Measurements from ENCODE around the gene TRPM2. TPM values are rescaled to one million over a fixed set of nuclear protein-coding genes. Genes with fewer than 3 reads are reported as not detected.

Gene TRPM2
- total RNA-seq, 4 donors from 2014 or later: 0.29 to 3.1 (median 1.8) TPM

DNA sequence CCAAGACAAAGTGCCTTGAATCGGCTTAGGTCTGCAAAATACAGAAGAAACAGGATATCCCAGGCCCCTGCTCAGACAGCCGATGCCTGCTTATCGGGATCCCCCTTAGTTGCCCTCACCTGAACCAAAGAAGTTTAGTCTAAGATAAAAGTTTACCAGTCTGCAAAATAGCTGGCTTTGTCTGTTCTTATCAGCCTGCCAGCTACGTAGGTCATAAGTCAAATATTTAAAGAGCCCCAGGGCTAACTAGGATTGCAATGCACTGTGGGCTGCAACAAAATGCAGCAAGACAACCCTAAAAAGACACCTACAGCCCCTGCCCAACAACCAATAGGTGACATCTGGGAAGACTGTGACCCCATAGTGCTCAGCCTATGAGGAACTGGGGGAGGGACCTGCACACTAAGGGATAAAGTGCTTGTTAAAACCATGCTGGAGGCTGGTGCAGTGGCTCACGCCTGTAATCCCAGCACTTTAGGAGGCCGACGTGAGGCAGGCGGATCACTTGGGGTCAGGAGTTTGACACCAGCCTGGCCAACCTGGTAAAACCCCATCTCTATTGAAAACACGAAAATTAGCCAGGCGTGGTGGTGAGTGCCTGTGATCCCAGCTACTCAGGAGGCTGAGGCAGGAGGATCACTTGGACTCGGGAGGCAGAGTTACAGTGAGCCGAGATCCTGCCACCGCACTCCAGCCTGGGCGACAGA, 129.3 kb downstream of the TRPM2 start:
- H3K36me3 ChIP-seq: no peaks in the 10 kb centered on the region
- no peaks in the 10 kb centered on the region for H3K4me1 ChIP-seq
- H3K27ac ChIP-seq: no peak overlapping the region
- intact Hi-C loops (cut with DNase I; ENCODE audit: low total_unique reads): no loop called here
- H3K9me3 ChIP-seq: no peaks in the 10 kb centered on the region
- no peak for TF ChIP-seq POLR2A (IDR thresholded peaks at IDR 0.05)
- TF ChIP-seq, protein P1, sequence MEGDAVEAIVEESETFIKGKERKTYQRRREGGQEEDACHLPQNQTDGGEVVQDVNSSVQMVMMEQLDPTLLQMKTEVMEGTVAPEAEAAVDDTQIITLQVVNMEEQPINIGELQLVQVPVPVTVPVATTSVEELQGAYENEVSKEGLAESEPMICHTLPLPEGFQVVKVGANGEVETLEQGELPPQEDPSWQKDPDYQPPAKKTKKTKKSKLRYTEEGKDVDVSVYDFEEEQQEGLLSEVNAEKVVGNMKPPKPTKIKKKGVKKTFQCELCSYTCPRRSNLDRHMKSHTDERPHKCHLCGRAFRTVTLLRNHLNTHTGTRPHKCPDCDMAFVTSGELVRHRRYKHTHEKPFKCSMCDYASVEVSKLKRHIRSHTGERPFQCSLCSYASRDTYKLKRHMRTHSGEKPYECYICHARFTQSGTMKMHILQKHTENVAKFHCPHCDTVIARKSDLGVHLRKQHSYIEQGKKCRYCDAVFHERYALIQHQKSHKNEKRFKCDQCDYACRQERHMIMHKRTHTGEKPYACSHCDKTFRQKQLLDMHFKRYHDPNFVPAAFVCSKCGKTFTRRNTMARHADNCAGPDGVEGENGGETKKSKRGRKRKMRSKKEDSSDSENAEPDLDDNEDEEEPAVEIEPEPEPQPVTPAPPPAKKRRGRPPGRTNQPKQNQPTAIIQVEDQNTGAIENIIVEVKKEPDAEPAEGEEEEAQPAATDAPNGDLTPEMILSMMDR (IDR thresholded peaks at IDR 0.05): no peak
- H3K4me3 ChIP-seq: no peak overlapping the region
- no peaks in the 10 kb centered on the region for H3K27me3 ChIP-seq
- no peak for DNase-seq

DNA sequence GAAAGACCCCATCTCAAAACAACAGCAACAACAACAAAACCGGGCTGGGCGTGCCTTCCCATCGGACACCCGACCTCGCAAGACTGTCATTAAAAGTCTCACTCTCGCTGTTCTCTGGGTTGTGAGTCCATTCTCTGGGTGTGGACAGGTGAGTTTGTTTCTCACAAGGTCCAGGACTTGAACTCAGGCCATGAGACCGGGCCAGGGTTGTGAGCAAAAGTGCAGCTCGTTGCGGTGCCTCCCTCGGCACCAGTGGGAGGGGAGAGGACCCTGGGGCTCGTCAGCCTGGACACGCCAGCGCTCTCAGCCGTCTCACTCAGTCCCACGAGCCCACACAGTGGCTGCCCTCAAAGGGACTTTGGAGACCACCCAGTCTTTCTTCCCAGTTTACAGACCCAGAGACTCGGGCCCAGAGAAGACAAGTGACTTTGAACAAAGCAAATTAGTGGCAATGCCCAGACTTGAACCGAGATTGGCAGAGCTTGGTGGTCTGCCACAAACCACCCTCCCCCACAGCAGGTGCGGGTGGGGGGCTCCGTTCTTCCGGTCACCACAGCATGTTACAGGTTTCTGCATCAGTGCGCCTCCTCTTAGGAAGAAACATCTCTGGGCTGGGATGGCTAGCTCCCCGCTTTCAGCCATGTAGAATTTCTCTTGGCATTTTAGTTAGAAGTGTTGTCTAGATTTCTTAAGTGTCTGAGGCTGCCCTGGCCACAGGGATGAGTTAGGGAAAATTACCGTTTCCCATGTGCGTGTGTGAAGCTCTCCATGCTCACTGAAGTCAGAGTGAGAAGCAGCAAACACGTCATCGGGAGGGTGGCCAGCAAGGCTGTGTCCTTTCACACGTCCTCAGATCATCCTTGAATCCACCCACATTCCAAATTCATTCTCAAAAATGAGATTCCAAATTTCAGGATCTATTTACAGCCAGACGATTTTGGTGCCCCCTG, 130.1 kb downstream of the TRPM2 start:
- intact Hi-C loops (cut with DNase I; ENCODE audit: low total_unique reads): no loop called here
- no peak overlapping the region for H3K4me3 ChIP-seq
- no peaks in the 10 kb centered on the region for H3K9me3 ChIP-seq
- no peaks in the 10 kb centered on the region for H3K4me1 ChIP-seq
- TF ChIP-seq, protein P1 (IDR thresholded peaks at IDR 0.05): no peak
- TF ChIP-seq POLR2A (IDR thresholded peaks at IDR 0.05): no peak
- H3K27me3 ChIP-seq: no peaks in the 10 kb centered on the region
- no peak overlapping the region for H3K27ac ChIP-seq
- no peaks in the 10 kb centered on the region for H3K36me3 ChIP-seq
- no peak for DNase-seq

DNA sequence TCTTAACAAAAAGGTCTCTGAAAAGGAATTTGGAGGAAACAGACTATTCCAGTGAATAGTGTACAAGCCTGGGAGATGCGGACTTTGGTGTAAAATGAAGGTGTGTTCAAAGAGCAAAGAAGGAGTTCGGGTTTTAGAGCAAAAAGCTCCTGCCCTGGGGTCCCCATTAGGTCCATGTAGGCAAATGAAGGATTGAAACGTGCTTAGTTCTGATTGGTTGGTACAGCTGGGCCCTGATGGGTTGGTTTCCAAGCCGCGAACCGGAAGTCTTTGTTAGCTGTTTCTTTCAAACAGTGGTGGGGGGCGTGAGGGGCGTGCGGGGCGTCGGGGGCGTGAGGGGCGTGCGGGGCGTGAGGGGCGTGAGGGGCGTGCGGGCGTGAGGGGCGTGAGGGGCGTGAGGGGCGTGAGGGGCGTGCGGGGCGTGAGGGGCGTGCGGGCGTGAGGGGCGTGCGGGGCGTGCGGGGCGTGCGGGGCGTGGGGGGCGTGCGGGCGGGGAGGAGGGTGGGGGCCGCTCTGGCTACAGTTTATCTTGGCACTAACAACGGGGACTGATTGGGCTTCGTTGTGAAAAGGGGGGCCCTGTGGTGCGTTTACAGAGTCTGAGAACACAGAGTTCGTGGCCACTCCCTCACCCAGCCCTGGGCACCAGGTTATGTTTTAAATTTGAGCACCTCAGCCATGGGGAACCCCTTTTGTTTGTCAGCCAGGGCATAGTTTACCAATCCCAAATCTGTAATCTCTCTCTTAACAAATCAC, 131.3 kb downstream of the TRPM2 start:
- no peak for TF ChIP-seq POLR2A (IDR thresholded peaks at IDR 0.05)
- TF ChIP-seq, protein P1 (IDR thresholded peaks at IDR 0.05): no peak
- Histone ChIP-seq H3K27ac (no peak overlapping the region), H3K9me3 (no peaks in the 10 kb centered on the region), H3K27me3 (no peaks in the 10 kb centered on the region), H3K4me3 (no peak overlapping the region), H3K36me3 (no peaks in the 10 kb centered on the region), H3K4me1 (no peaks in the 10 kb centered on the region)
- DNase-seq: no peak
- intact Hi-C loops (cut with DNase I; ENCODE audit: low total_unique reads): no loop called here

DNA sequence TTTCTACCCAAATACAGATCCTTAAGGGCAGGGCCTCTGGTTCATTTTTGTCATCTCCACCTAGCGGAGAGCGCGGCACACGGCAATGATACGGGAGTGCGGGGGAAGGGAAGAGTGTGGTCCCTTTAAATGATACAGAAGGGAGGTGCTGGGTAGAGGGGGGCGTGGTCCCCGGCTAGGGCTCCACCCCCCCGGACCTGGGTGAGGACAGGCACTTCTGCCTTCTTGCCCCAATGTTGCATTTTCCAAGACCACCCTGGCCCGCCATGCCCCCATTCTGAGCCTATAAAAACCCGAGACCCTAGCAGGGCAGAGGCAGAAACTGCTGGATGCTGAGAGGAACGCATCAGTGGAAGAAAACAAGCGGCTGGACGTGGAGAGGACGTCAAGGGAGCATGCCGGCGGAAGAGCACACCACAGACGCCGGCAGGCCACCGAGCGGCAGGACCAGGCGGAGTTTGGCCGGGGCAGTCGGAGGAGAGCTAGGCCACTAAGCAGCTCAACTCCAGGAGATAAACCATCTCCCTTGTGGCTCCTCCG, 131.9 kb downstream of the TRPM2 start:
- peak in 1 of 2 donors; percentile 34 for DNase-seq
- peak overlapping the region in 1 of 2 donors; percentile 21 for H3K4me3 ChIP-seq
- no peaks in the 10 kb centered on the region for H3K36me3 ChIP-seq
- TF ChIP-seq, protein P1 (IDR thresholded peaks at IDR 0.05): no peak
- no peak for TF ChIP-seq POLR2A (IDR thresholded peaks at IDR 0.05)
- intact Hi-C loops (cut with DNase I; ENCODE audit: low total_unique reads): no loop called here
- H3K27me3 ChIP-seq: no peaks in the 10 kb centered on the region
- H3K9me3 ChIP-seq: no peaks in the 10 kb centered on the region
- no peak overlapping the region for H3K27ac ChIP-seq
- H3K4me1 ChIP-seq: no peaks in the 10 kb centered on the region
